Measurements from ENCODE around the gene TRPM2.

DNA sequence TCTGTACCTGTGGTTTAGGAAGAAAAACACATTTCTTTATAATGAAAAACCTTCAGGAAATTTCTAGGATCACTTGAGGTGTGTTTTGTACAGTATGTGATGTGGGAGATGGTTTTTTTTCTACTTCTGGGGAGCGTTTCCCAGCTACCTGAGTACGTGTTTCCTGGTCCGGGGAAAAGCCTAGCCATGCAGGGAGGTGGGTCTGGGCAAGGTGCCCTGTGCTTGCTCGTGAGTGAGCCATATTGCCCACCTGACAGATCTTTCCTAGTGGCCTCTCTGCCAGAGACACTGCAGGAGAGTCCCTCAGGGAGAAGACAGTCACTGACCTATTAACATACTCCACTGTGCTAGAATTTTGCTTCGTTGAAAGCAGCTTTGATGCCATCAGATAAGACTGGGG lies 41.3 kb downstream of the TRPM2 start:
- no peak for TF ChIP-seq POLR2A (IDR thresholded peaks at IDR 0.05; ENCODE audit: low read depth, low read length)
- no peak for TF ChIP-seq POLR2AphosphoS5 (IDR thresholded peaks at IDR 0.05; ENCODE audit: low read depth, low read length)
- TF ChIP-seq SPI1 (IDR thresholded peaks at IDR 0.05; ENCODE audit: low read depth, low read length): no peak
- TF ChIP-seq TAF1 (IDR thresholded peaks at IDR 0.05; ENCODE audit: low read depth, low read length): no peak
- TF ChIP-seq POU2F2 (IDR thresholded peaks at IDR 0.05; ENCODE audit: low read depth, low read length): no peak
- TF ChIP-seq PAX5 (IDR thresholded peaks at IDR 0.05; ENCODE audit: insufficient read depth, low read length, severe bottlenecking): no peak
